ENCODE data around the gene MAST4.

Gene MAST4

DNA sequence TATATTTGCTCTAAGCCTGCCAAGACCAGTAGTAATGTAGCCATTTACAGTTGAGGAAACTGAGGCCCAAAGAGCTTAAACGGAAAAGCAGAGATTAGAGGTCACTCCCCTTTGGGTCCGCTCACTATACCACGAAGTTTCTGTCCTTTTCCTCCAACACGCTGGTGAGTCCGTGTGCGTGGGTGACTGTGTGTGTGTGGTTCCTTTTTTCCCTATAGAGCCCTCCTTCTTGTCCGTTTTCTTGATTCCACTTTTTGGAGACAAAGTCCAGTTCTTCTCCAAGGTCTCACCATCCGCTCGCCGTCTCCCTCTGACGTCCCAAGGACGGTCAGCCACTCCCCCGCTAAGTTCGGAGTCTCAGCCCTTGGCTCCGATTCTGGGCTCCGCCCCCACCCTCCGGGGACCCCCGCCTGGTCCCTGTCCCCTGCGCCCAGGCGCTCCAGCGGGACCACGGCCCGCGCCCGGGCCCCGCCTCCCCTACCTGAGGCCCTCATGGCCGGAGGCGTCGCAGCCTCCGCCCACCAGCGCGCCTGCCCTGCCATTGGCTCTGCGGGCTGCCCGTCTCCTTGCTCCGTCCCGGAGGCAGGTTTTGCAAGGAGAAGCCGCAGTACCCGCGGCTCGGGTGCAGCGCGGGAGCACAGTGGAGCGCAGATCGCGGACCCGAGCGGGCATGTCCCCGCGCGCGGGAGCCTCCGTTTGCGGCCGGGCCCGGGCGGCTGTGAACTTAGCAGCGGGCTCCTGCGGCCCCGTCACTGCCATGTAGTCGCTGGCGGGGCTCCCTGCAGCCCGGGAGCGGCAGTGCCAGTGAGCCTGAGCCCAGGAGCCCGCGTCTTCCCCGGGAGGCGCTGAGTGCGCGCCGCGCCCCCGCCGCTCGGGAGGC is at the start of gene MAST4 (continued):
- TF ChIP-seq ZNF529 (tag by site-specific recombination; IDR thresholded peaks at IDR 0.05; ENCODE audit: insufficient replicate concordance), result no peak
- no peak for TF ChIP-seq ZNF626 (tag by site-specific recombination; IDR thresholded peaks at IDR 0.05)
- TF ChIP-seq, protein P1, sequence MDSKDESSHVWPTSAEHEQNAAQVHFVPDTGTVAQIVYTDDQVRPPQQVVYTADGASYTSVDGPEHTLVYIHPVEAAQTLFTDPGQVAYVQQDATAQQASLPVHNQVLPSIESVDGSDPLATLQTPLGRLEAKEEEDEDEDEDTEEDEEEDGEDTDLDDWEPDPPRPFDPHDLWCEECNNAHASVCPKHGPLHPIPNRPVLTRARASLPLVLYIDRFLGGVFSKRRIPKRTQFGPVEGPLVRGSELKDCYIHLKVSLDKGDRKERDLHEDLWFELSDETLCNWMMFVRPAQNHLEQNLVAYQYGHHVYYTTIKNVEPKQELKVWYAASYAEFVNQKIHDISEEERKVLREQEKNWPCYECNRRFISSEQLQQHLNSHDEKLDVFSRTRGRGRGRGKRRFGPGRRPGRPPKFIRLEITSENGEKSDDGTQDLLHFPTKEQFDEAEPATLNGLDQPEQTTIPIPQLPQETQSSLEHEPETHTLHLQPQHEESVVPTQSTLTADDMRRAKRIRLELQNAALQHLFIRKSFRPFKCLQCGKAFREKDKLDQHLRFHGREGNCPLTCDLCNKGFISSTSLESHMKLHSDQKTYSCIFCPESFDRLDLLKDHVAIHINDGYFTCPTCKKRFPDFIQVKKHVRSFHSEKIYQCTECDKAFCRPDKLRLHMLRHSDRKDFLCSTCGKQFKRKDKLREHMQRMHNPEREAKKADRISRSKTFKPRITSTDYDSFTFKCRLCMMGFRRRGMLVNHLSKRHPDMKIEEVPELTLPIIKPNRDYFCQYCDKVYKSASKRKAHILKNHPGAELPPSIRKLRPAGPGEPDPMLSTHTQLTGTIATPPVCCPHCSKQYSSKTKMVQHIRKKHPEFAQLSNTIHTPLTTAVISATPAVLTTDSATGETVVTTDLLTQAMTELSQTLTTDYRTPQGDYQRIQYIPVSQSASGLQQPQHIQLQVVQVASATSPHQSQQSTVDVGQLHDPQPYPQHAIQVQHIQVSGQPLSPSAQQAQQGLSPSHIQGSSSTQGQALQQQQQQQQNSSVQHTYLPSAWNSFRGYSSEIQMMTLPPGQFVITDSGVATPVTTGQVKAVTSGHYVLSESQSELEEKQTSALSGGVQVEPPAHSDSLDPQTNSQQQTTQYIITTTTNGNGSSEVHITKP (tag by site-specific recombination; IDR thresholded peaks at IDR 0.05), result no peak
- TF ChIP-seq, protein P2, sequence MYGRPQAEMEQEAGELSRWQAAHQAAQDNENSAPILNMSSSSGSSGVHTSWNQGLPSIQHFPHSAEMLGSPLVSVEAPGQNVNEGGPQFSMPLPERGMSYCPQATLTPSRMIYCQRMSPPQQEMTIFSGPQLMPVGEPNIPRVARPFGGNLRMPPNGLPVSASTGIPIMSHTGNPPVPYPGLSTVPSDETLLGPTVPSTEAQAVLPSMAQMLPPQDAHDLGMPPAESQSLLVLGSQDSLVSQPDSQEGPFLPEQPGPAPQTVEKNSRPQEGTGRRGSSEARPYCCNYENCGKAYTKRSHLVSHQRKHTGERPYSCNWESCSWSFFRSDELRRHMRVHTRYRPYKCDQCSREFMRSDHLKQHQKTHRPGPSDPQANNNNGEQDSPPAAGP (tag by site-specific recombination; IDR thresholded peaks at IDR 0.05), result 0 out of 2 replicates have a peak, but pooled peaks have one; percentile 61
- TF ChIP-seq YY2 (tag by site-specific recombination; IDR thresholded peaks at IDR 0.05), result no peak
- TF ChIP-seq SP2 (tag by site-specific recombination; IDR thresholded peaks at IDR 0.05), result peak; percentile 88
- TF ChIP-seq ZNF560 (tag by site-specific recombination; IDR thresholded peaks at IDR 0.05; ENCODE audit: borderline replicate concordance), result no peak
- TF ChIP-seq HOXD13 (CRISPR knock-in tag; IDR thresholded peaks at IDR 0.05; ENCODE audit: borderline replicate concordance), result no peak
- TF ChIP-seq MYNN (tag by site-specific recombination; IDR thresholded peaks at IDR 0.05; ENCODE audit: borderline replicate concordance), result 0 out of 2 replicates have a peak, but pooled peaks have one; percentile 39
- no peak for TF ChIP-seq ZNF350 (tag by site-specific recombination; IDR thresholded peaks at IDR 0.05)
- TF ChIP-seq ZFHX2 (tag by site-specific recombination; conservative IDR thresholded peaks at IDR 0.05), result peak; percentile 93
- peak; percentile 89 for TF ChIP-seq ZEB2 (tag by site-specific recombination; IDR thresholded peaks at IDR 0.05)
- 0 out of 2 replicates have a peak, but pooled peaks have one; percentile 15 for TF ChIP-seq ZNF391 (tag by site-specific recombination; IDR thresholded peaks at IDR 0.05; ENCODE audit: borderline replicate concordance, low read depth)
- no peak for TF ChIP-seq ZNF214 (tag by site-specific recombination; IDR thresholded peaks at IDR 0.05; ENCODE audit: borderline replicate concordance)
- TF ChIP-seq ZSCAN30 (tag by site-specific recombination; IDR thresholded peaks at IDR 0.05), result peak; percentile 81
- no peak for TF ChIP-seq ZNF664 (tag by site-specific recombination; IDR thresholded peaks at IDR 0.05)
- peak; percentile 84 for TF ChIP-seq ZFP37 (tag by site-specific recombination; IDR thresholded peaks at IDR 0.05)
- no peak for TF ChIP-seq ZNF624 (tag by site-specific recombination; IDR thresholded peaks at IDR 0.05)
- TF ChIP-seq ZNF121 (tag by site-specific recombination; IDR thresholded peaks at IDR 0.05), result no peak
- TF ChIP-seq, protein P3, sequence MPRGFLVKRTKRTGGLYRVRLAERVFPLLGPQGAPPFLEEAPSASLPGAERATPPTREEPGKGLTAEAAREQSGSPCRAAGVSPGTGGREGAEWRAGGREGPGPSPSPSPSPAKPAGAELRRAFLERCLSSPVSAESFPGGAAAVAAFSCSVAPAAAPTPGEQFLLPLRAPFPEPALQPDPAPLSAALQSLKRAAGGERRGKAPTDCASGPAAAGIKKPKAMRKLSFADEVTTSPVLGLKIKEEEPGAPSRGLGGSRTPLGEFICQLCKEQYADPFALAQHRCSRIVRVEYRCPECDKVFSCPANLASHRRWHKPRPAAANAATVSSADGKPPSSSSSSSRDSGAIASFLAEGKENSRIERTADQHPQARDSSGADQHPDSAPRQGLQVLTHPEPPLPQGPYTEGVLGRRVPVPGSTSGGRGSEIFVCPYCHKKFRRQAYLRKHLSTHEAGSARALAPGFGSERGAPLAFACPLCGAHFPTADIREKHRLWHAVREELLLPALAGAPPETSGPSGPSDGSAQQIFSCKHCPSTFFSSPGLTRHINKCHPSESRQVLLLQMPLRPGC (tag by site-specific recombination; IDR thresholded peaks at IDR 0.05), result peak; percentile 54; the same call in 1 of the 2 replicates
- no peak for TF ChIP-seq ZNF426 (tag by site-specific recombination; IDR thresholded peaks at IDR 0.05)
- TF ChIP-seq ZNF549 (tag by site-specific recombination; IDR thresholded peaks at IDR 0.05), result no peak
- peak; percentile 66; the same call in 1 of the 2 replicates for TF ChIP-seq KLF8 (tag by site-specific recombination; IDR thresholded peaks at IDR 0.05)
- no peak for TF ChIP-seq TCF7L2 (IDR thresholded peaks at IDR 0.05; ENCODE audit: borderline replicate concordance, low read depth, low read length)
- TF ChIP-seq ZNF10 (tag by site-specific recombination; IDR thresholded peaks at IDR 0.05), result no peak
- TF ChIP-seq ZNF660 (tag by site-specific recombination; IDR thresholded peaks at IDR 0.05), result peak; percentile 87; the same call in 1 of the 2 replicates
- TF ChIP-seq ZNF623 (tag by site-specific recombination; IDR thresholded peaks at IDR 0.05), result no peak
- TF ChIP-seq ZNF114 (tag by site-specific recombination; IDR thresholded peaks at IDR 0.05), result no peak
- TF ChIP-seq ZNF146 (tag by site-specific recombination; IDR thresholded peaks at IDR 0.05), result 0 out of 2 replicates have a peak, but pooled peaks have one; percentile 31
- TF ChIP-seq ZNF571 (tag by site-specific recombination; IDR thresholded peaks at IDR 0.05), result no peak
- no peak for TF ChIP-seq GLI4 (tag by site-specific recombination; IDR thresholded peaks at IDR 0.05)
- TF ChIP-seq ZNF133 (tag by site-specific recombination; IDR thresholded peaks at IDR 0.05), result no peak
- TF ChIP-seq, protein P4, sequence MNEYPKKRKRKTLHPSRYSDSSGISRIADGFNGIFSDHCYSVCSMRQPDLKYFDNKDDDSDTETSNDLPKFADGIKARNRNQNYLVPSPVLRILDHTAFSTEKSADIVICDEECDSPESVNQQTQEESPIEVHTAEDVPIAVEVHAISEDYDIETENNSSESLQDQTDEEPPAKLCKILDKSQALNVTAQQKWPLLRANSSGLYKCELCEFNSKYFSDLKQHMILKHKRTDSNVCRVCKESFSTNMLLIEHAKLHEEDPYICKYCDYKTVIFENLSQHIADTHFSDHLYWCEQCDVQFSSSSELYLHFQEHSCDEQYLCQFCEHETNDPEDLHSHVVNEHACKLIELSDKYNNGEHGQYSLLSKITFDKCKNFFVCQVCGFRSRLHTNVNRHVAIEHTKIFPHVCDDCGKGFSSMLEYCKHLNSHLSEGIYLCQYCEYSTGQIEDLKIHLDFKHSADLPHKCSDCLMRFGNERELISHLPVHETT (tag by site-specific recombination; IDR thresholded peaks at IDR 0.05), result no peak
